HG03196 (cell line): ENCODE measurements around the gene HMCN2.
"Not testable (repeated sequence)": the region's sequence is repeated elsewhere in the genome, so short reads cannot be mapped to it uniquely, and the experiment has no call there.

Experiments used
- ATAC-seq: cut with Tn5 transposase; IDR thresholded peaks from one replicate; pipeline ENCODE4 v1.9.1; 2021; ENCODE audit not compliant: unreplicated experiment

HMCN2 gene

GRCh38 chr9:130239741-130240241 lies 25.8 kb upstream of the HMCN2 start:
- peak; percentile 49 for ATAC-seq

- no peak for ATAC-seq
Measured at GRCh38 chr9:130240410-130241197, 25.0 kb upstream of the HMCN2 start.

GRCh38 chr9:130241198-130241535 lies 24.4 kb upstream of the HMCN2 start:
- no peak for ATAC-seq

GRCh38 chr9:130242270-130243014 lies 23.1 kb upstream of the HMCN2 start:
- ATAC-seq: no peak

- ATAC-seq: no peak
Measured at GRCh38 chr9:130243015-130243881, 22.3 kb upstream of the HMCN2 start.

- ATAC-seq: no peak
Measured at GRCh38 chr9:130243882-130244170, 21.7 kb upstream of the HMCN2 start.

GRCh38 chr9:130244548-130245165 lies 20.9 kb upstream of the HMCN2 start:
- no peak for ATAC-seq

- ATAC-seq: no peak
Measured at GRCh38 chr9:130245474-130245873, 20.1 kb upstream of the HMCN2 start.

- no peak for ATAC-seq
Measured at GRCh38 chr9:130246126-130246525, 19.4 kb upstream of the HMCN2 start.

- no peak for ATAC-seq
Measured at GRCh38 chr9:130254747-130255630, 10.6 kb upstream of the HMCN2 start.

GRCh38 chr9:130255631-130256134 lies 9.9 kb upstream of the HMCN2 start:
- no peak for ATAC-seq

- no peak for ATAC-seq
Measured at GRCh38 chr9:130256644-130257043, 8.9 kb upstream of the HMCN2 start.

GRCh38 chr9:130258137-130258536 lies 7.4 kb upstream of the HMCN2 start:
- ATAC-seq: not testable (repeated sequence)

- no peak for ATAC-seq
Measured at GRCh38 chr9:130259044-130259443, 6.5 kb upstream of the HMCN2 start.

- no peak for ATAC-seq
Measured at GRCh38 chr9:130260816-130261765, 4.5 kb upstream of the HMCN2 start.

GRCh38 chr9:130262061-130262745 lies 3.4 kb upstream of the HMCN2 start:
- ATAC-seq: no peak

- ATAC-seq: no peak
Measured at GRCh38 chr9:130262771-130263170, 2.8 kb upstream of the HMCN2 start.
